ENCODE results near the gene DDX24.

DDX24 gene

DNA sequence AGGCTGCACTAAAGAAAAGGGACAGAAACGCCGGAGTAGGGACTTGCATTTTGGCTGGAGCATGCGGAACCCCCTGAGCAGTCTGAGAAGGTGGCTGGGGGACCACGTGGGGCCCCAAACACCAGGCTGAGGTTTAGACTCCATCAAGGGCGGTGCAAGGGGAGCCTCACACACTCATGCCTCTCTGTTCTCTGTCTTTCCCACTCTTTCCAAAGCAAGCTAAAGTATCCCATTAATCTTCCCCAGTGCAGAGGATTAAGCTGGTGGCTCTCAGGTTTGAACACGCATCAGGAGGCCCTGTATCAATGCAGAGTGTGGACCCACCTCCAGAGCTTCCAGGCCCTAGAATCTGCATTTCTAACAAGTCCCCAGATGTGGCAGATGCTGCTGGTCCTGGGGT, 70.4 kb downstream of the DDX24 start:
- DNase-seq (ENCODE audit: low spot score), result no peak

DNA sequence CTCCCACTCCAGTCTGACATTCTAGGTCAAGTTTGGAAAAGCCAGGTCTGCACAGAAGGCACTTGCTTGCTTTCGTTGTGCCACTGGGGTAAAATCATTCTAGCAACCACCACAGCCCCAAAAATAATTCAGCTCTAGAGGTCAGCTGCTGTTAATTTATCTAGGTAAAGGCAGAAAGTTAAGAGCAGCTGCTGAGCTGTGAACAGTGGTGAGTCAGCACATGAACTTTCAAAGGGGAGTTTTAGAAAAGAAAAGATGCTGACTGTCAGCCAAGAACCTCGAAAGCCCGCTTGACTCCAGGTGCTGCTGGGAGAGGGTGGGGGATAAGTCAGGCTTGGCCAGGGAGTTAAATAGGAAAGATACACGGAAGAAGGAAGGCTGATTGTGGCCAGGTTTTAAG, 71.2 kb downstream of the DDX24 start:
- peak; percentile 35 for DNase-seq (ENCODE audit: low spot score)

DNA sequence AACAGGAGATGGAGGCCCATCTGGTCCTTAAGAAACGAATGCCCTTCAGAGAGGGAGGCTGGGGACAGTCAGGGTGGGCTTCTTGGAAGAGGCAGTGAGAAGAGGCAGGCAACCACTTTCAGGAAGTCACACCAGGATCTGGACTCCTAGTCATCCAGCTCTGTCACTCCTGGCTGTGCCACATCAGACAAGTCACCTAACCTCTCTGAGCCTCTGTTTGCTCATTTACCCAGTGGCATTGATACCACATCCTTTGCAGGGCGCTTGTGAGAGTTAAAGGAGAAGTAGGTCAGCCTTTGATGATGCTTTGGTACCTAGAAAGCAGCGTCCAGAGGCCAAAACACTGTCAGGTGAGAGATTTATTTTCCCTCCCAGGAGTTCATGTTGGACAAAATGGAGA, 72.8 kb downstream of the DDX24 start:
- DNase-seq (ENCODE audit: low spot score), result no peak

DNA sequence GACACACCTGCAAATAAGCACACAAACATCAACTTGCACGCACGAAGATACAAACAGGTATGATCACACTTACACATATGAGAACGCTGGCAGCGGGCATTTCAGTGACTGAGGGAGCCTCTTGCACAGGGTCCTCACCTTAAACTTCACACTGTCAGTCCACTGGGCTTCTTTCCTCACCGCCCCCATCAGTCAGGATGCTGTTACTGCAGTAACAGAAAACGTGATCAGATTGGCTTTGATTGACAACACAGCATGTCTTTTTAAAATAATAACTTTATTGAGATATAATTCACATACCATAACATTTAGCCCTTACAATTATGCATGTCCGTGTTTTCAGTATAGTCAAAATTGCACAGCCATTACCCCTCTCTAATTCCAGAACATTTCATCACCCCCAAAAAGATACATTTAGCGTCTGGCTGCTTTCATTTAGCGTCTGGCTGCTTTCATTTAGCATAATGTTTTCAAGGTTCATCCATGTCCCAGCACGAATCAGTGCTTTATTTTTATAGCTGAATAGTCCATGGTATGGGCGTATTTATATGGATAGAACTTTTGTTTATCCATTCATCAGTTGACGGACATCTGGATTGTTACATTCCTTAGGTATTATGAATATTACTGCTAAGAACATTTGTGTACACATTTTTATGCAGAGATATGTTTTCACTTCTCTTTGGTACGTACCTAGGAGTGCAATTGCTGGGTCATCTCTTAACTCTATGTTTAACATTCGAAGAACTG, 75.5 kb downstream of the DDX24 start:
- no peak for DNase-seq (ENCODE audit: low spot score)

DNA sequence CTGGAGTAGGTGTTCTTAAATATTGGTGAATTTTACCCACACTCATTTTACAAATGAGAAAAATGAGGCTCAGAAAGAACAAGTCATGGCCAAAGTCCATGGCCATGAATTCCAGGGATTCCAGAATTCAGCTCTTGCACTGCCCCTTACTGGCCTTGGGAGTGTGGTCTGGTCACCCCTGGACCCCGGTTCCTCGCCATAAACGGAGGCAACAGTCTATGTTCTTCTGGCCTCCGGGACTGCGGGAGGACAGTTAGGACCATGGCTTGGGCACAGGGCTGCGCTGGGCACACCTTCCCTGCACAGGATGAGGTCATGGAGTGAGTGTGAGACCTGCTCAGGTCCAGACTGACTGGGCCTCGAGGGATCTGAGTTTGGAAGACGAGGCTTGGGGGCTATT, 77.0 kb downstream of the DDX24 start:
- DNase-seq (ENCODE audit: low spot score), result no peak

DNA sequence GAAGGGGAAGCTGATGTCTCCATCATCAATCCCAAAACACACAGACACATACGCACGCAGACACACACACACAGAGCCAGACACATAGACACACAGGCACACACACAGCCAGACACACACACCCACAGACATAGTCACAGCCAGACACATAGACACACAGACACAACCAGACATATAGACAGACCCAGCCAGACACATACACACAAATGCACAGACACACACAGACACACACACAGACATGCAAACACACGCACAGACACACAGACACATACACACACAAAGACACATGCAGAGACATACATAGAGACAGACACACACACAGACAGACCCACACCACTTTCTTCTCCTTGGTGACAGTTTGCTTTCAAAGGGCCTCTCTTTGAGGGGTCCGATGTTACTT, 77.6 kb downstream of the DDX24 start:
- no peak for DNase-seq (ENCODE audit: low spot score)

DNA sequence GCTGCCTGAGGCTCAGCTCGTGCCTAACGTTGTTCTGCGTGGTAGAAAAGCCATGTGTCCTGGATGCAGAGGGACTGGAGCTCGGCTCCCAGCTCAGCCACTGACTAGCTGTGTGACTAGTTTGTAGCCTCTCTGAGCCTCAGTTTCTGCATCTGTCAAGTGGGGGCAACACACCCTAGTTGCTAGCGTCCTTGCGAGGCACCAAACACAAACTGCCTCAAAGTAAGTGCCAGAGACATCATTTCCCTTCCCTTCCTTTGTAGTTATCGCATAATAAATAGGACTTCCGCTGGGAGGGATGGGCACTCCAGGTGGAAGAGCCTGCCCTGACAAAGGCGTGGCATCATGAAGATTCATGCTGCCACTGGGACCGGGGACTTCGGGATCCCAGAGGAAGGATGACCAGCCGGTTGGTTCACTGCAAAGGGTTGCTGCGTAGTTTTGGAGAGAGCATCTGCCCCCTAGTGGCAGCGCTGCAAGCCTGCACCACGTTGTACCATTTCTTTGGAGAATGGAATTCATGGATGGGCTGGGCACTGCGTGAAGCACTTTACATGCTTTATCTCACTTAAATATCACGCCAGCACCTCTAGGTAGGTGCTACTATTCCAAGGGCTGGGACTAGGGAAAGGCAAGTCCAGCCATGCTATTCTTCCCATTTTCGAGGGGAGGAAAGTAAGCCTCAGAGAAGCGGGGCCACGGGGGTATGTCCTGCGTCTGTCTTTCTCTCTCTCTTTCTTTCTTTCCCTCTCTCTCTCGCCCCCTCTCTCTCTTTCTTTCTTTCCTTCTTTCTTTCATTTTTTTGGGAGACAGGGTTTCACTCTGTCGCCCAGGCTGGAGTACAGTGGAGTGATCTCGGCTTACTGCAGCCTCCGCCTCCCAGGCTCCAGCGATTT, 79.3 kb downstream of the DDX24 start:
- peak; percentile 94 for DNase-seq (ENCODE audit: low spot score)

DNA sequence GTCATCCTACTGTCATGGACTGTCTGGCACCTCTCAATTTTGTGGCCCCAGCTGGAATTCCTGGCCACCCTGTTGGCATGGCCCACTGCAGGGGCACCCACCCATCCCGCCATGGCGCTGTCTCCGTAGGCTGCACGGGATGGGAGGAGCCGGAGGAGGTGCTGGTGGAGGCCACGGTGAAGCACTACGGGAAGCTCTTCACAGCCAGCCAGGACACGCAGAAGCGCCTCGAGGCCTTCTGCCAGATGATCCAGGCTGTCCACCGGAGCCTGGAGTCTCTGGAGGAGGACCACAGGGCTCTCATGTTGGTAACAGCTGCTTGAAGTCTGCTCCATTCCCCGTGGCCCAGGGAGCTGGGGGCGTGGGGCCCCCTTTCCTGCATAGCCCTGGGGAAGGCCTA, 80.0 kb downstream of the DDX24 start:
- no peak for DNase-seq (ENCODE audit: low spot score)

DNA sequence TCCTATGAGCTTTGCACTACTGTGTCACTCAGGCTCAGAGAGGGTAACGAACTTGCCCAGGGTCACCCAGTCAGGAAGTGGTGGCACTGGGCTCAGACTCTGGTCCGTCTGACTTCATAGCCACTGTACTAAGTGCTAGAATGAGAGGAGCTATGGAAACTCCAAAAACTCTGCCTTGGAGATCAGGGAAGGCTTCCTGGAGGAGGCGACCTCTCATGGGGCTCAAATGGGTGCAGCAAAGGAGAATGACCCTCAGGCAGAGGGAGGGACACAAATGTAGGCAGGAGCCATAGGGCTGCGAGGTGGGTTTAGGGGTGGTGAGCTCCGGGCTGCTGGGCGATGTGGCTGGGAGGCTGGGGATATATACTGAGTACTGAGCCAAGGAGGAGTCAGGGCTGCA, 80.7 kb downstream of the DDX24 start:
- no peak for DNase-seq (ENCODE audit: low spot score)

DNA sequence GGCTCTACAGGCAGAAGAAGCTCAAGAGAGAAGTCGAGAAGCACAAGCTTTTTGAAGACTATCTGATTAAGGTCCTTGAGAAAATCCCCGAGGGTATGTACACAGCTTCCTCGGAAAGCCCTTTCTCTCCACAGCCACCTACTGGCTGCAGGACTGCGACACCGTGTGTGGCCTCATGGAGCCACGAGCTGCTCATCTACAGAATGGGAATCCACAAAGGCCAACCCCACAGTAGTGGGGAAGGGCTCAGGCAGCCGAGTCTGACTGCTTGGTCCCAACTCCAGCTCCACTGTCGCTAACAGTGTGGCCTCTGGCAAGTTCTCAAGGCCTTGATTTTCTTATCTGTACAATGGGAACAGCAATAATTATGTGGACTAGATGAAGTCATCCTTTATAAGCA, 81.4 kb downstream of the DDX24 start:
- DNase-seq (ENCODE audit: low spot score), result no peak

DNA sequence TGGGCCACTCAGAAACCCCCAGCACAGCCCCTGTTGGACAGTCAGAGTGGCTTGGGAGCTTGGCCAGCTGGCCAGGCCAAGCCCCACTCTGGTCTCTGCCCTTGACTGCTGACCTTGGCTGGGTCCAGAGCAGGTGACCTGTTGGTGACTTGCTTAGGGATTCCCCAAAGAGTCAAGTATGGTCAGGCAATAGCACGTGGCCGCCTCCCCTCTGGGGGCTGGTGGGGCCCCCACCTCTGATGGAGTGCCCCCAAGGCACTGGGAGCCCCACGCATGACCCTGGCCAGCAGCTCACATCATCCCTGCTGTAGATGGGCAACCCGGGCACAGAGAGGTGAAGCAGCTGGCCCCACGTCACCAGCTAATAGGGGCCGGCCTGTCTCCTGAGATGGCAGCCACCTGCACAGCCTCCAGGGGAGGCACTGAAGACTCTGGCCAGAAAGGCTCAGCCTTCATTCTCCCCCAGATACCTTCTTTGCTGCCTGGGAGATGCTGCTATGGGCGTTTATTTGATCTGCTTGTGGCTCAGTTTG, 82.1 kb downstream of the DDX24 start:
- DNase-seq (ENCODE audit: low spot score), result no peak
